NCI-H526 treated with DMSO at 0.1 percent for 48 hours (cell line): ENCODE measurements around the gene NRTN.
"Not testable (repeated sequence)": the region's sequence is repeated elsewhere in the genome, so short reads cannot be mapped to it uniquely, and the experiment has no call there.

ENCODE experiments used
- DNase-seq: peaks from one replicate; lab custom pipeline; 2025; lab: John Stamatoyannopoulos, UW

Gene NRTN

GRCh38 chr19:5867201-5868136 is 62.6 kb downstream of the NRTN start:
- DNase-seq = no peak

DNA sequence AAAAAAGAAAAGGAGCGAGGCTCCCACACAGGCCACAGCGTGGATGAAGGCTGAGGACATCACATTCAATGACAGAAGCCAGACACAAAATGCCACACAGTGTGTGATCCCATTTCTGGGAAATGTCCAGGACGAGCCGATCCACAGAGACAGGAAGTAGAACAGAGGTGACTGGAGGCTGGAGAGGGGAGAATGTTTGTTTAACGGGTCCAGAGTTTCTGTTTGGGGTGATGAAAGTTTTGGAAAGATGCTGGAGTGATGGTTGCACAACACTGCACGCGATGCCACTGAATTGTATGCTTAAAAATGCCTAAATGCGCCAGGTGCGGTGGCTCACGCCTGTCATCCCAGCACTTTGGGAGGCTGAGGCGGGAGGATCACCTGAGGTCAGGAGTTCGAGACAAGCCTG is 66.1 kb downstream of the NRTN start:
- DNase-seq = no peak

- DNase-seq = no peak
Measured at GRCh38 chr19:5873617-5874199, 68.8 kb downstream of the NRTN start.

DNA sequence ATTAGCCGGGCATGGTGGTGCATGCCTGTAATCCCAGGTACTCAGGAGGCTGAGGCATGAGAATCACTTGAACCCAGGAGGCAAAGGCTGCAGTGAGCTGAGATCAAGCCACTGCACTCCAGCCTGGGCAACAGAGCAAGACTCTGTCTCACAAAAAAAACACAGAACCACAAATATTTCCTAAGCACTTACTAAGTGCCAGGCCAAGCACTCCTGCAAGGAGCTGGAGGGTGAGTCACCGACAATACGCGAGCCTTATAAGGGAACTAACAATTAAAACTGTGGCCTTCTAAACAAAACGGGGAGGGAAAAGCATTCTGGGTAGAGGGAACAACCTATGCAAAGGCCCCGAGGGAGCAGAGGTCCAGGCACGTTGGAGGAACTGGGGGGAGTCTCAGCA is 69.6 kb downstream of the NRTN start:
- DNase-seq = not testable (repeated sequence)

DNA sequence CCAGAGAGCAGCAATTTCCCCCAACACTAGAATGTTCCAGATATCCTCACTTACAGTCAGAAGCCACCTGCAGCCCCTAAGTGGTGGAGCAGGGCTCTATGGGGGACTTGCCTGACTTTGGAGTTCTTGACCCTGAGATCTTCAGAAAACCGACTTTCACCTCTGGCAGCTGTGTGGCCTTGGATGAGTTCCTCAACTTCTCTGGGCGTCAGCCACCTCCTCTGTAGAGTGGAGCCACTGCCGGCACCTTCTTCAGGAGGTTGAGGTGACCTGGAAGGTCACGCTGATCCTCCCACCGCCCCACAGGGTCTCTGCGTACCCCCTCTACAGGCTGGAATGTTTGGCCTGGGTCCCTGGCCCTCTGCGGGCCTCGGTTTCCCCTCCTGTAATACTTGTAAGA is 72.6 kb downstream of the NRTN start:
- no peak for DNase-seq

- no peak for DNase-seq
Measured at GRCh38 chr19:5877882-5878281, 73.0 kb downstream of the NRTN start.
